COLO668 (cell line): ENCODE data around the gene SNX10.

Source experiments
- DNase-seq: peaks from one replicate; lab custom pipeline; 2025; ENCODE audit not compliant: unreplicated experiment; lab: John Stamatoyannopoulos, UW

Gene SNX10

GRCh38 chr7:26295586-26295985 lies 3.9 kb downstream of the SNX10 start:
- no peak for DNase-seq

- no peak for DNase-seq
Observed at GRCh38 chr7:26298472-26299058, 6.9 kb downstream of the SNX10 start.

GRCh38 chr7:26305090-26305868 lies 13.6 kb downstream of the SNX10 start:
- no peak for DNase-seq

GRCh38 chr7:26305869-26306665 lies 14.4 kb downstream of the SNX10 start:
- DNase-seq, result no peak

- DNase-seq, result no peak
Observed at GRCh38 chr7:26306790-26307189, 15.1 kb downstream of the SNX10 start.

GRCh38 chr7:26307226-26307625 lies 15.6 kb downstream of the SNX10 start:
- no peak for DNase-seq

GRCh38 chr7:26307791-26308190 lies 16.1 kb downstream of the SNX10 start:
- no peak for DNase-seq

GRCh38 chr7:26308551-26308950 lies 16.9 kb downstream of the SNX10 start:
- DNase-seq, result no peak

GRCh38 chr7:26309089-26309488 lies 17.4 kb downstream of the SNX10 start:
- no peak for DNase-seq

GRCh38 chr7:26311798-26312197 lies 20.1 kb downstream of the SNX10 start:
- DNase-seq, result no peak

- no peak for DNase-seq
Observed at GRCh38 chr7:26317211-26317610, 25.5 kb downstream of the SNX10 start.

- no peak for DNase-seq
Observed at GRCh38 chr7:26318921-26319320, 27.3 kb downstream of the SNX10 start.

GRCh38 chr7:26319636-26320035 lies 28.0 kb downstream of the SNX10 start:
- no peak for DNase-seq

- DNase-seq, result no peak
Observed at GRCh38 chr7:26320878-26321277, 29.2 kb downstream of the SNX10 start.

- DNase-seq, result no peak
Observed at GRCh38 chr7:26321435-26321834, 29.8 kb downstream of the SNX10 start.

- DNase-seq, result no peak
Observed at GRCh38 chr7:26326211-26326610, 34.5 kb downstream of the SNX10 start.

GRCh38 chr7:26328498-26329390 lies 37.1 kb downstream of the SNX10 start:
- DNase-seq, result no peak

GRCh38 chr7:26329520-26330255 lies 38.0 kb downstream of the SNX10 start:
- no peak for DNase-seq

- no peak for DNase-seq
Observed at GRCh38 chr7:26331113-26331512, 39.5 kb downstream of the SNX10 start.

- no peak for DNase-seq
Observed at GRCh38 chr7:26331789-26332188, 40.1 kb downstream of the SNX10 start.
